Stimulated activated CD4-positive, alpha-beta T cell treated with anti-CD3 and anti-CD28 coated beads, Interleukin-2, amount 100 ng/mL, for 24 hours (primary cell): ENCODE results near the gene TMEM273.

Source experiments
- DNase-seq, 2 donors: peaks; one replicate each; pipeline ENCODE4 v3.0.0-alpha.2; 2020

TMEM273 gene

DNA sequence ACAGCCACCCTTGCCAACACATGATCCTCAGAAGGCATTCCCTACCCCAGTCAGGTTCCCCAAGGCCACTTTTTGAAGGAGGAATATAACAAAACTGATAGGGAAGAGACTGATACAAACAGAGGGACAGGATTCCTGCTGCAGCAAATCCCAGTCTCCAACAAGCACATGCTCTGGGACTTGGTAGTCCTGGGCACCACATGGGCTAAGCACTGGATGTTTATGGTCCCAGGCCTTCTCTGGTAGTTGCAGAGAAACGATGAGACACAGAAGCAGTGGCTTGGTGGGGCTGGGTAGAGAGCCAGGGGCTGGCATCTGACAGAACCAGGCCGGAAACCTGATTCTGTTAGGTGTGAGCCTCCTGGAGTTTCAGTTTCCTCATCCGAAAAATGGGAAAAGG, 76.1 kb downstream of the TMEM273 start:
- DNase-seq = no peak

DNA sequence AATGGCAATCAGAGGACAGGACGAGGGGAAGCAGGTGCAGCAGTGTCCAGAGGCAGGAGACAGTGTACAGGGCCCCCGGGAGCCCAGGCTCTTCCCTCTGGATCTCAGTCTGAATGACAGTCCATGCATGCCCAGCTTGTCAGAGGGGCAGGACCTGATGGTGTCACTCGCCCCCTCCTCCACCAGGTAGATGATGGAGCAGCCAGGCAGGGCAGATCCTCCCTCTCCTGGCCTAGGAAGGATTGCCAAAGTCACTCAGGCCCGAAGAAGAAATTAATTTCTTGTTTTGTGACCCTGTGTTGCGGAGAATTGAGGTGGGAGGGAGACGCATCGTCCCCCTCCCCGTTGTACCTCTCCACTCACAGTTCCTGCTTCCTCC, 76.9 kb downstream of the TMEM273 start:
- DNase-seq = no peak

DNA sequence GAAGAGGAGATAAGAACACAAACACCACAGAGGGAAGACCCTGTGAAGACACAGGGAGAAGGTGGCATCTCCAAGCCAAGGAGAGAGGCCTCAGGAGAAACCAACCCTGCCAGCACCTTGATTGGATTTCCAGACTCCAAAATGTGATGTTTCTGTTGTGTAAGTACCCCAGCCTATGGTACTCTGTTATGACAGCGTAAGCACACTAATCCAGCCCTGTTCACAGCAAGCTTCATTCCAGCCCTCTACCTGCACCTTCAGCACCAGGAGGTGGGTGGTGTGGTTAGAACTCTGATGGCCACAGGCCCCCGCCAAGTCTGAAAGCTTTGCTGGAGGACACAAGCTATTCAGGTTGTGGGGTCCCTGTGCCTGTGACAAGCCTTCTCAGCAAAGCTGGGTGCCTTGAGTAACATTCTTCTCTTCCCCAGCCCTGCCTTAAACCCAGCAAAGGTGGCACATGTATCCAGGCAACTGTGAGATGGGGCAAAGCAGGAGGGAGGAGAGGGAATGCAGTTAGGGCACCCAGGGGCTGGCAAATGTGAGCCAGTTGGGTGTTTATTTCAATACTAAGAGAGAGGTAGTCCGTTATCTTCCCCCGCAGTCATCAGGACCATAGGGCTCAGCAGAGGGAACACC, 77.4 kb downstream of the TMEM273 start:
- no peak for DNase-seq

DNA sequence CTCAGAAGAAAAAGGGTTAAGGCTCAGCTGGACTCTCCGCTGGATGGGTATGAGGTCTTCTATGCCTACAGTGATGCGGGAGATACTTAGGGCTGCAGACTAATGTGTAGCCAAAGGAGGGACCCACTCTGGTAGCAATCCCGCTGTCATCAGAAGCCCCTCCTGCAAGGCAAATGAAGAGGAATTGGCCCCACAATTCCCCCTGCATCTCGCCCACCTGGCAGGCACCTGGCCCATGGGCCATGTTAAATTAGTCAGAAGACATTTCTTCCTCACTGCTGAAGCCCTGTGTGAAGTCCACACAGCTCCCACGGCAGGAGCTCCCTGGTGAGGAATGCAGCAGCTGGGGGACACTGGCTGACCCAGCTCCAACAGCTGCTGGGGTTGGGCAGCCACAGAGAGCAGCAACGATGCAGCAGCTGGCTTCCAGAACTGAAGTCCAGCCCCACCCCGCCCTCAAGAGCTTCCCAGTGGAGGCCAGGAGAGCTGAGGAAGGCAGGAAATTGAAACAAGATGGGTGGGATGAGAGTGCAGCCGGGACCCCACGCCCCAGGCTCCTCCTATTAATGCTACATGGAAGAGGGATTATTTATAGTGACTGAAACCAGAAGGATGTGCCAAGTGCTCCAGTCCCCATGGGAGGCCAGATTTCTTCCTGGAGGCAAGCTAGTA, 78.4 kb downstream of the TMEM273 start:
- DNase-seq = no peak

DNA sequence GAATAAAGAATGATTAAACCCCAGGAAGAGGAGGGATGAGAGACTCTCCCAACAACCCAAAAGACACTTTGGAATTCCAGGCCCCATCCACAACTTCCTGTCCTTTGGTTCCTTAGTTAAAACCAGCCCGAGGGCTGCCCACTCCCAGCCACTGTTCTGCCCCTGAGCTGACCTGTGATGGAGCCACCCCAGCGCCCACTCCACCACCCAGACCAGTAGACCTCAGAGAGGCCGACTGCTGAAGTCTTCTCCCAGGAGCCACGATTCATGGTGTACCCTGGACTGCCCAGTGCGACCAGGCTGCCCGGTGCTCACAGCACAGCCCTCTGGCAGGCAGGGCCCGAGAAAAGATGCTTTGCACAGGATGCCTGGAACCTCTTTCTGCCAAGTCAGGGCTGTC, 79.5 kb downstream of the TMEM273 start:
- no peak for DNase-seq

DNA sequence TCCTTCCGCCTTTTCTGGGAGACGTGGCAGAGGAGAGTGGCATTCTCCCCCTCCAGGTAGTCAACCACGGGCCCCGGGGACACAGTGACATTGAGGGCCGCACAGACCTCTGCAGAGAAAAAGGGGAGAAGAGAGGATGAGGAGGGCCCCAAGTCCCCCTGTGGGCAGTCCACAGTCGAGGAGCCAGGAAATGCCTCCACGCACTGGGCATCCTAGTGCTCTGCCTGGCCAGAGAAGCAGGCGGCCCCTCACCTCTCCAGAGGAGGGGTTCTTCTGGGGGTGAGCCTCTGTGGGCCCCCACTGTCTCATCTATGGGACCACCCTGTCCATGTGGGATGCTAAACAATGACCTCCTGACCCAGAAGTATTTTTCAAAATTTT, 80.3 kb downstream of the TMEM273 start:
- no peak for DNase-seq

DNA sequence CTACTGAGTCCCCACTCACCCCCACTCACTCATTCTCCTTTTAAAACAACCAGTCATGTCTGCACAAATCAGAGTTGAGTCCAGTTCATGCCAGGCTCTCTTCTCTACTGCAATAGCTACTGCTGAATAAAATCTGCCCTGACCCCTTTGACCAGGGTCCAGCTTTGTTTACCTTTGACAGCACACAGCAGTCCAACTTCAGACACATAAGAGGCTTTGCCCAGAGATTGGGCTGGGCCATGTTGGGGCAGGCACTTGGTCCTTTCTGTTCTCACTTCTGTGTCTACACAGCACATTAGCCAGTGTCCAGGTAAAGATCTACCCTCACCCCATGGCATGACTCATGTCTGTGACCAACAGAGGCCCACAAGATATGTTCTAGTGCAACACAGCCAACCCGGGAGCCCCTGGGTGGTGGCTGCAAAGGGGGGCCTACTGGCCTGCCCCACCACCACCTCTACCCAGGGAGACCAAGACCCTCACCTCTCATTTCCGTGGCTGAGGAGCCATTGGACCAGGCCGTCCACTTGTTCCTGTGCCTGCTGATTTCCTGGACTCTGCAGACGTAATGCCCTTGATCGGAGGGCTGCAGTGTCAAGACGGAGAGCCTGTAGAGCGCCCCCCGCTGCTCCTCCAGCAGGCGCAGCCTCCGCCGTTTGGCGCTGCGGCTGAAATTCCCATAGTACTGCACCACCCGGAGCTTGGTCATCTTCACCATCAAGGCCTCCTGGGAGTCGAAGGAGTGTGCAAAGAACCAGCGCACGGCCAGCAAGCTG, 80.9 kb downstream of the TMEM273 start:
- DNase-seq = no peak

DNA sequence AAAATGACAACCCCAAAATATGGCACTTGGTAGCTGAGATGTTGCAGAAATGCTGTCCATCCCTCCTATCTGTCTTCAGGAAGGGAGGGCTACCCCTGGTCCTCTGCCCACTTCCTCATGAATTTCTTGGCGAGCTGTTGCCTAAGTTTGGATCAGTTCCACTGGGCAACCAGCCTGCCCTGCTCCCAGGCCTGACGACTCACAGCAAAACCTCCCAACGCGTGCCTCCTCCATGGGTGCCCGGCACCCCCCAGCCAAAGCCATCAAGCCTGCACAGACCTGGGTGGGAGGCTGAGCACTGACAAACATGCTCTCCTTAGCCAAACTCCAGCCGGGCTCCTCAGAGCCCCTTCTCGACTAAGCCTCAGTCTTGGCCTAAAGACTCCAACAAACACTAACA, 81.7 kb downstream of the TMEM273 start:
- no peak for DNase-seq

DNA sequence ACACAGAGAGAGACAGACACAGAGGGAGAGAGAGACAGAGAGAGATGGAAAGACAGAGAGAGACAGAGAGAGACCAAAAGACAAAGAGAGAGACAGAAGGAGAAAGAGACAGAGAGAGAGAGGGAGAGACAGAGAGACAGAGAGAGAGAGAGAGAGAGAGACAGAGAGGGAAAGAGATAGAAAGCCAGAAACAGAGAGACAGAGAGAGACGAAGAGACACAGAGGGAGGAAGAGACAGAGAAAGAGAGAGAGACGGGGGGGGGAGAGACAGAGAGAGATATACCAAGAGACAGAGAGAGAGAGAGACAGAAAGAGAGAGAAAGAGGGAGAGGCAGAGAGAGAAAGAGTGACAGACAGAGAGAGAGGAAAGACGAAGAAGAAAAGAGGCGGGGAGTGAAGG, 83.1 kb downstream of the TMEM273 start:
- no peak for DNase-seq
